GM19351 (cell line): ENCODE data around the gene PSENEN.
"Not testable (repeated sequence)": the region's sequence is repeated elsewhere in the genome, so short reads cannot be mapped to it uniquely, and the experiment has no call there.

Source experiments
- ATAC-seq: cut with Tn5 transposase; IDR thresholded peaks from one replicate; pipeline ENCODE4 v1.9.1; 2021; ENCODE audit warnings: mild to moderate bottlenecking, moderate library complexity; ENCODE audit not compliant: unreplicated experiment

The PSENEN gene

DNA sequence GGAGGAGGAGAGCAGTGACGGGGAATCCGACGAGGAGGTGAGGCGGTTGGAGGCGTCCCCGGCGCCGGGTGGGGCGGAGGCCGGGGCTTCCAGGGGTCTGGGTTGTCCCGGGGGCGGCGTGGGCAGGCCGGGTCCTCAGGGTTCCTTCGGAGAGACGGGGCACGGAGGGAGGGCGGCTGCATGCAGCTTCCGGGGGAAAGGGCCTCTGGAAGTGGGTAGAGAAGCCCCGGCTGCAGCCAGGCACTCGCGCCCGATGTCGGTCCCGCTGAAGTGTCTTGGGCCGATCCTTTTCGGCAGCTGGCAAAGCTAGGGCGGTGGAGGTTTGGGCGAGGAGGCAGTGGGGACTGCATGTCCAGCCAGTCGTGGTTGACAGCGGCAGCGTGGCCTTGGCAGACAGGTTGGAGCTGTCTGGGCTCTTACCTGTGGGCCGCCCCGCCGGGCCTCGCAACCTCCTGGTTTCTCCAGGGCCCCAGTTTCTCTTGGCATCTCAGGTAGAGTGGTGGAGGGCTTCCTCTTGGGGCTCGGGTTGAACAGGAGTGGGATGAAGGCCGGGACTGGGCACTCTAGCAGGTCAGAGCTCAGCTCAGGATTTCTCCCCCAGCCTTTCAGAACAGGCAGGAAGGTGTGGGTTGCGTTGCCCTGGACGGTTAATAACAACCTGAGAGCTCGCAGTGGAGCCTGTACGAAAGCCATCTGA is 27.0 kb upstream of the PSENEN start:
- ATAC-seq = no peak

DNA sequence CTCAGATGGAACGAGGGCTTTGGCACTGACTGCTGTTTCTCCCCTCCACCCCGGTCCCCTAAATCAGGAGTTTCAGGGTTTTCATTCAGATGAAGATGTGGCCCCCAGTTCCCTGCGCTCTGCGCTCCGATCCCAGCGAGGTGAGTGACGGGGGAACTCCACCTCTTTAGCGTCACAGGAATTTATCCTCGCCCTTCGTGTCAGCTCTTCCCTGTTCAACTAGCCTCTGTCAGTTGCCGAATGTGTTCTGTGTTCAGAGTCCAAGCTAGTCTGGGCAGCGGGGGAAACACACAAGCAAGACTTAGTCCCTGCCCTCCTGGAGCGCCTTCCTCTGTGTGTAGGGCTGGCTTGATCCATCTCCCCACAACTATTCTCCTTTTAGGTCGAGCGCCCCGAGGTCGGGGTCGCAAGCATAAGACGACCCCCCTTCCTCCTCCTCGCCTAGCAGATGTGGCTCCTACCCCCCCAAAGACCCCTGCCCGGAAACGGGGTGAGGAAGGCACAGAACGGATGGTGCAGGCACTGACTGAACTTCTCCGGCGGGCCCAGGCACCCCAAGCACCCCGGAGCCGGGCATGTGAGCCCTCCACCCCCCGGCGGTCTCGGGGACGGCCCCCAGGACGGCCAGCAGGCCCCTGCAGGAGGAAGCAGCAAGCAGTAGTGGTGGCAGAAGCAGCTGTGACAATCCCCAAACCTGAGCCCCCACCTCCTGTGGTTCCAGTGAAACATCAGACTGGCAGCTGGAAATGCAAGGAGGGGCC is 25.9 kb upstream of the PSENEN start:
- ATAC-seq = no peak

DNA sequence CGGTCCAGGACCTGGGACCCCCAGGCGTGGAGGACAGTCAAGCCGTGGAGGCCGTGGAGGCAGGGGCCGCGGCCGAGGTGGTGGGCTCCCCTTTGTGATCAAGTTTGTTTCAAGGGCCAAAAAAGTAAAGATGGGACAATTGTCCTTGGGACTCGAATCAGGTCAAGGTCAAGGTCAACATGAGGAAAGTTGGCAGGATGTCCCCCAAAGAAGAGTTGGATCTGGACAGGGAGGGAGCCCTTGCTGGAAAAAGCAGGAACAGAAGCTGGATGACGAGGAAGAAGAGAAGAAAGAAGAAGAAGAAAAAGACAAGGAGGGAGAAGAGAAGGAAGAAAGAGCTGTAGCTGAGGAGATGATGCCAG is 25.3 kb upstream of the PSENEN start:
- ATAC-seq = no peak

DNA sequence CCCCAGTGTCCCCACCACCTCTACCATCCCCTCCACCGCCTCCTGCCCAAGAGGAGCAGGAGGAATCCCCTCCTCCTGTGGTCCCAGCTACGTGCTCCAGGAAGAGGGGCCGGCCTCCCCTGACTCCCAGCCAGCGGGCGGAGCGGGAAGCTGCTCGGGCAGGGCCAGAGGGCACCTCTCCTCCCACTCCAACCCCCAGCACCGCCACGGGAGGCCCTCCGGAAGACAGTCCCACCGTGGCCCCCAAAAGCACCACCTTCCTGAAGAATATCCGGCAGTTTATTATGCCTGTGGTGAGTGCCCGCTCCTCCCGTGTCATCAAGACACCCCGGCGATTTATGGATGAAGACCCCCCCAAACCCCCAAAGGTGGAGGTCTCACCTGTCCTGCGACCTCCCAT is 24.8 kb upstream of the PSENEN start:
- no peak for ATAC-seq

DNA sequence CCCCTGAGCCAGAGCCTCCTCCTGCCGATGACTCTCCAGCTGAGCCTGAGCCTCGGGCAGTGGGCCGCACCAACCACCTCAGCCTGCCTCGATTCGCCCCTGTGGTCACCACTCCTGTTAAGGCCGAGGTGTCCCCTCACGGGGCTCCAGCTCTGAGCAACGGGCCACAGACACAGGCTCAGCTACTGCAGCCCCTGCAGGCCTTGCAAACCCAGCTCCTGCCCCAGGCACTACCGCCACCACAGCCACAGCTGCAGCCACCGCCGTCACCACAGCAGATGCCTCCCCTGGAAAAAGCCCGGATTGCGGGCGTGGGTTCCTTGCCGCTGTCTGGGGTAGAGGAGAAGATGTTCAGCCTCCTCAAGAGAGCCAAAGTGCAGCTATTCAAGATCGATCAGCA is 24.1 kb upstream of the PSENEN start:
- no peak for ATAC-seq

DNA sequence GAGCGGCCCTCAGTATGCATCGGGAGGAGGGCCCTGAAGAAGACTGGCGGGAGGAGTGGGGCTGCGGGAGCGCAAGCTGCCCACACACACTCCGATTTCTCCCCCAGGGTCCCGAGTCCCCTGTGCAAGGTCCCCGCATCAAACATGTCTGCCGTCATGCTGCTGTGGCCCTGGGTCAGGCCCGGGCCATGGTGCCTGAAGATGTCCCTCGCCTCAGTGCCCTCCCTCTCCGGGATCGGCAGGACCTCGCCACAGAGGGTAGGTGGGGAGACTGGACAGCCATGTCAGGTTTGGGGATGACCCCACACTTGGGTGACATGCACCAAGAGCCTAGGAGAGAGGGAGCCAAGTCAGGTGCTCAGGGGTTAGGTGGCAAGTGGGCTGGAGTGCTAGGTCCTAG is 23.0 kb upstream of the PSENEN start:
- ATAC-seq = no peak

DNA sequence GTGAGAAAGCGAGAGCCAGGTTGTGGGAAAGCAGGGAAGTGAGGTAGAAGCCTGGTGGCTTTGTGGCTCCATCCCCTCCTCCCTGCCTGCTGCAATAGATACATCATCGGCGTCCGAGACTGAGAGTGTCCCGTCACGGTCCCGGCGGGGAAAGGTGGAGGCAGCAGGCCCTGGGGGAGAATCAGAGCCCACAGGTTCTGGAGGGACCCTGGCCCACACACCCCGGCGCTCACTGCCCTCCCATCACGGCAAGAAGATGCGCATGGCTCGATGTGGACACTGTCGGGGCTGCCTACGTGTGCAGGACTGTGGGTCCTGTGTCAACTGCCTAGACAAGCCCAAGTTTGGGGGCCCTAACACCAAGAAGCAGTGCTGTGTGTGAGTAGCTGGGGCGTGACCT is 22.6 kb upstream of the PSENEN start:
- ATAC-seq = no peak

DNA sequence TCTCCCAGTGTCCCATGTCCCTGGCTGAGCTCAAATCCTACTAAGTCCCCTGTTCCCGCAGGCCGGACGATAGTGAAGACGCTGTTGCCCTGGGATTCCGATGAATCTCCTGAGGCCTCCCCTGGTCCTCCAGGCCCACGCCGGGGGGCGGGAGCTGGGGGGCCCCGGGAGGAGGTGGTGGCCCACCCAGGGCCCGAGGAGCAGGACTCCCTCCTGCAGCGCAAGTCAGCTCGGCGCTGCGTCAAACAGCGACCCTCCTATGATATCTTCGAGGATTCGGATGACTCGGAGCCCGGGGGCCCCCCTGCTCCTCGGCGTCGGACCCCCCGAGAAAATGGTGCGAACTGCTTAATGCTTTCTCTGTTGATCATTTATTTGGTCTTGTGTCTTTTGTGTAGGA is 21.8 kb upstream of the PSENEN start:
- ATAC-seq = no peak

DNA sequence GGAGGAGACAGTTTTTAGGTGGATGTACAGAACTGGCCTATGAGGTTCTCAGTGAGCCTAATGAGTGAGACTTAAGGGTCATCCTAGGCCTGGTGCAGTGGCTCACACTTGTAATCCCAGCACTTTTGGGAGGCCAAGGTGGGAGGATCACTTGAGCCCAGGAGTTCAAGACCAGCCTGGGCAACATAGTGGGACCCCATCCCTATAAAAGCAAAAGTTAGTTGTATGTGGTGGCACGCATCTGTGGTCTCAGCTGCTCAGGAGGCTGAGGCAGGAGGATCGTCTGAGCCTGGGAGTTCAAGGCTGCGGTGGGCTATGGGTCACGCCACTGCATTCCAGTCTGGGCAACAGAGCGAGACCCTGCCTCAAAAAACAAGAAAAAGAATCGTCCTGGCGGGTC is 21.3 kb upstream of the PSENEN start:
- not testable (repeated sequence) for ATAC-seq

DNA sequence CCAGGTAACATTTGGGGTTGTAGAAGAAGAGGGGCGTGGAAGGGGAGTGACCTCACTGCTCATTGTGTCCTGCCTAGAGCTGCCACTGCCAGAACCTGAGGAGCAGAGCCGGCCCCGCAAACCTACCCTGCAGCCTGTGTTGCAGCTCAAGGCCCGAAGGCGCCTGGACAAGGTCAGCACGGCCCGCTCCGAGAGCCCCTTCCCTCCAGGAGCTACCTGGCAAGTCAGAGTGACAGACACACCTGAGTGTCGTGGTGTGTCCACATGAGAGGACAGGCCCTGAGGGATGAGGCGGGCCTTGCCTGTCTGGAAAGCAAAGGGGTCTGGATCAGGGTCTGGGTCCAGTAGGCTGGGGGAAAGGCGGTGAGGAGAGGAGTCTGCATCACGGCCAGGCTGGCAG is 20.9 kb upstream of the PSENEN start:
- ATAC-seq = no peak

DNA sequence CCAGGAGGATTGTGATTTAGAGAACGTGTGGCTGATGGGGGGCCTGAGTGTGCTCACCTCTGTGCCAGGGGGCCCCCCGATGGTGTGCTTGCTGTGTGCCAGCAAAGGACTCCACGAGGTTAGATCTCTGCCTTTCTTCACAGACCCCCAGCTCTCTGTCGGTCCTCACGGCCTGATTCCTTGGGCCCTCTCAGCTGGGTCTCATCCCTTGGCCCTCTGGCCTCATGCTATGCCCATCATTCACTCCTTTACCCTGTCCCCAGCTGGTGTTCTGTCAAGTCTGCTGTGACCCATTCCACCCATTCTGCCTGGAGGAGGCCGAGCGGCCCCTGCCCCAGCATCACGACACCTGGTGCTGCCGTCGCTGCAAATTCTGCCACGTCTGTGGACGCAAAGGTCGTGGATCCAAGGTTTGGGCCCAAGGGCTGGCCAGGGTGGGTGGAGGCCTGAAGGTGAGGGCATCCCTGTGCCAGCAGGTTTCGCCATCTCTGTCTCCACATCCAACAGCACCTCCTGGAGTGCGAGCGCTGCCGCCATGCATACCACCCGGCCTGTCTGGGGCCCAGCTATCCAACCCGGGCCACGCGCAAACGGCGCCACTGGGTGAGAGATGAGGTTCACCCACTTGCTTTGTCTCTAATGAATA is 20.1 kb upstream of the PSENEN start:
- no peak for ATAC-seq

DNA sequence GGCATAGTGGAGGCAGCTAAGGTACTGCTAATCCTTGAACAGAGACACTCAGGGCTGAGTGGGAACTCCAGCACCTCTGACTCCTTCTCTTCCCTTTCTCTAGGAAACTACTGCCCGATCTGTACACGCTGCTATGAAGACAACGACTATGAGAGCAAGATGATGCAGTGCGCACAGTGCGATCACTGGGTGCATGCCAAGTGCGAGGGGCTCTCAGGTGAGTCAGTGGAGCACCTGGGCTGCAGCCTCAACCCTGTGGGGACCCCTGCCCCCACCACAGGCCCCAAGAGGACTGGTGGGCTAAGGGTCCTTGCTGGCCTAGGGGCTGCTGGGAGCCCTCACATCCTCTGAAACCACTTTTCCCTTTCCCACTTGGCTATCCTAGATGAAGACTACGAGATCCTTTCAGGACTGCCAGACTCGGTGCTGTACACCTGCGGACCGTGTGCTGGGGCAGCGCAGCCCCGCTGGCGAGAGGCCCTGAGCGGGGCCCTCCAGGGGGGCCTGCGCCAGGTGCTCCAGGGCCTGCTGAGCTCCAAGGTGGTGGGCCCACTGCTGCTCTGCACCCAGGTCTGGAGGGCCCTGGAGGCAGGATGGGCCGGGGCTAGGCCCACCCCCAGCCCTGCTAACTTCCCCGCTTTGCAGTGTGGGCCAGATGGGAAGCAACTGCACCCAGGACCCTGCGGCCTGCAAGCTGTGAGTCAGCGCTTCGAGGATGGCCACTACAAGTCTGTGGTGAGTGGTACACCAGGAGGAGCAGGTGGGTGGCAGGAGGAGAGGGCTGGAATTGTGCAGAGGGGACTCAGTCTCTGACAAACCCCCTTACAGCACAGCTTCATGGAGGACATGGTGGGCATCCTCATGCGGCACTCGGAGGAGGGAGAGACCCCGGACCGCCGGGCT is 18.1 kb upstream of the PSENEN start:
- no peak for ATAC-seq

DNA sequence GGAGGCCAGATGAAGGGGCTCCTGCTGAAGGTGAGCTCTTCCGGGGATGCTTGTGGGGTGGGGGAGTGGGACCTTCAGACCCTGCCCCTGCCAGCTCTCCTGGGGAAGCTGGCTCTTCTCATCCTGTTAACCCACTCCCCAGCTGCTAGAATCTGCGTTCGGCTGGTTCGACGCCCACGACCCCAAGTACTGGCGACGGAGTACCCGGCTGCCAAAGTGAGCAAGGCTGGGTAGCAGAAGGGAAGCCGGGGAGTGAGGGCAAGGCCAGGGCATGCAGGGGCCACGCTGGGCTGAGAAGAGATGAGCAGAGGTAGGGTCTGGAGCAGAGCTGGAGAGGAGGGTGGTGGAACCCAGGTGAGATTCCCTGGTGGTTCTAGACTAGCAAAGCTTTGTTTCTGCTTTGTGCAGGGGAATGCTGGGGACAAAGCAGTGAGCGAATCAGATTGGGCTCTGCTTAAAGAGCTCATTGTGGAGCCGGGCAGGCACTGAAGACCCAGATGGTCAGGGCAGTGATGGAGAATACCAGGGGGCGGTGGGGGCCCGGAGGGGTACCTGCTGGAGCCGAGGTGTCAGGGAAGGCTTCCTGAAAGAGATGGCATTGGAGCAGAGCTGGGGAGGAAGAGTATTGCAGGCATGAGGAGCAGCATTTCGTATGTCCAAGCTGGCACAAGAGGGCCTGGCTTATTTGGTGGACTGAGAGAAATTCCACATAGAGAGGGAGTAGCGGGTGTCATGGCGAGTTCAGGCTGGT is 17.3 kb upstream of the PSENEN start:
- no peak for ATAC-seq

DNA sequence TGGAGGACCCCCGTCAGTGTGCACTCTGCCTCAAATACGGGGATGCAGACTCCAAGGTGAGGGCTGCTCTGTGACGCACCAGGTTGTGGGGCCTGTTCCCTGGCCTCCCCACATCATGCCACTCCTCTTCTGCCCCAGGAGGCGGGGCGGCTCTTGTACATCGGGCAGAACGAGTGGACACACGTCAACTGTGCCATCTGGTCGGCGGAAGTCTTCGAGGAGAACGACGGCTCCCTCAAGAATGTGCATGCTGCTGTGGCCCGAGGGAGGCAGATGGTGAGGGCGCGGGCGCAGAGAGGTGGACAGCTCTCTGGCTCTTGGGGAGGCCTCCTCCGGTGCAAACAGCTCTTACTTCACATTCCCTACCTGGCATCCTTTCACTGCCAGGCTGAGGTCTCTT is 16.4 kb upstream of the PSENEN start:
- no peak for ATAC-seq

DNA sequence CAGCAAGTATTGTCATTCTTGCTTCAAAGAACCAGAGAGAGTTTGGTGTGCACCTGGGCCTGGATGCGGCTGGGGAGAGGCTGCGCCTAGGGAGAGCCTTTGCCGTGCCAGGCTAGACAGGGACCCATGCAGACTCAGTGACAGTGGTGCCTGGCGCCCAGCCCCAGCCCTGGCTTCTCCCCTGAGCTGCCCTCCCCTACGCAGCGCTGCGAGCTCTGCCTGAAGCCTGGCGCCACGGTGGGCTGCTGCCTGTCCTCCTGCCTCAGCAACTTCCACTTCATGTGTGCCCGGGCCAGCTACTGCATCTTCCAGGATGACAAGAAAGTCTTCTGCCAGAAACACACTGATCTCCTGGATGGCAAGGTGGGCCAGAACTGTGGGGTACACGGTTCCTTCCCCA is 15.7 kb upstream of the PSENEN start:
- ATAC-seq = no peak

DNA sequence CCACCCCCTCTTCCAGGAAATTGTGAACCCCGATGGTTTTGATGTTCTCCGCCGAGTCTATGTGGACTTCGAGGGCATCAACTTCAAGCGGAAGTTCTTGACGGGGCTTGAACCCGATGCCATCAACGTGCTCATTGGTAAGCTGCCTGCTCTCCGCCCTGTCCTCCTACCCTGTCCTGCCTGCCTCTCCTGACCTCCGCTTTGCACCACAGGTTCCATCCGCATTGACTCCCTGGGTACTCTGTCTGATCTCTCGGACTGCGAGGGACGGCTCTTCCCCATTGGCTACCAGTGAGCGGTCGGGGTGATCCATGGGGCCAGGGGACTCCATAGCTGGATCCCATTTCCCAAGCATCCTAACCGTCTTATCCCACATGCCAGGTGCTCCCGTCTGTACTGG is 15.1 kb upstream of the PSENEN start:
- no peak for ATAC-seq

DNA sequence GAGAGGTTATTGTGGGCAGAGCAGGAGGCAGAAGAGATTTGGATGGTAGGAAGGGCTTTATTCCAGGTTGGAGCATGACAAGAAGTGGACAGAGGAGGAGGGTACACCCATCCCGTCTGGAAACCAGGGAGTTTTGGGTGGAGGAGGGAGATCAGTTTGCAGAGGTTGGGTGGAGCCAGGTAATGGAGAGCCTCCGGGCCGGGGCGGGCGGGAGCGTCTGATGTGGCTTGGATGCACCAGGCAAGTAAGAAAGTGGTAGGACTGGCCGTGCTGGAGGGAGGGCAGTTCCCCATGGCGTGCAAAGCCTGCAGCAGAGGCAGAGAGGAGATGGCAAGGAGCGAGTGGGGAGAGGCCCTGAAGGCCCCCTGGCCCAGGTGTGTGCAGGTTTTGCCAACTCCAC is 14.1 kb upstream of the PSENEN start:
- no peak for ATAC-seq

DNA sequence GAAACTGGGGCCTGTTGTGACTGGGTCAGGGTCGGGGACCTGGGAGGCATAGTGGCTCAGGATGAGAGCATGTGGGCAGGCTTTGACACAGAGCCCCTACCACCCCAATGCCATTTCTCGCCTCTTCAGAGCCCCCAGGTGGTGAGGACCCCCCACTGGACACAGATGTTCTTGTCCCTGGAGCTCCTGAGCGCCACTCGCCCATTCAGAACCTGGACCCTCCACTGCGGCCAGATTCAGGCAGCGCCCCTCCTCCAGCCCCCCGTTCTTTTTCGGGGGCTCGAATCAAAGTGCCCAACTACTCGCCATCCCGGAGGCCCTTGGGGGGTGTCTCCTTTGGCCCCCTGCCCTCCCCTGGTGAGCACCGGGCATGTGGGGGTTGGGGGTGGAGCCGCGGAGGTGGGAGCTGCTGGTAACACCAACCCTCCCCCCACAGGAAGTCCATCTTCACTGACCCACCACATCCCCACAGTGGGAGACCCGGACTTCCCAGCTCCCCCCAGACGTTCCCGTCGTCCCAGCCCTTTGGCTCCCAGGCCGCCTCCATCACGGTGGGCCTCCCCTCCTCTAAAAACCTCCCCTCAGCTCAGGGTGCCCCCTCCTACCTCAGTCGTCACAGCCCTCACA is 13.6 kb upstream of the PSENEN start:
- ATAC-seq = no peak

DNA sequence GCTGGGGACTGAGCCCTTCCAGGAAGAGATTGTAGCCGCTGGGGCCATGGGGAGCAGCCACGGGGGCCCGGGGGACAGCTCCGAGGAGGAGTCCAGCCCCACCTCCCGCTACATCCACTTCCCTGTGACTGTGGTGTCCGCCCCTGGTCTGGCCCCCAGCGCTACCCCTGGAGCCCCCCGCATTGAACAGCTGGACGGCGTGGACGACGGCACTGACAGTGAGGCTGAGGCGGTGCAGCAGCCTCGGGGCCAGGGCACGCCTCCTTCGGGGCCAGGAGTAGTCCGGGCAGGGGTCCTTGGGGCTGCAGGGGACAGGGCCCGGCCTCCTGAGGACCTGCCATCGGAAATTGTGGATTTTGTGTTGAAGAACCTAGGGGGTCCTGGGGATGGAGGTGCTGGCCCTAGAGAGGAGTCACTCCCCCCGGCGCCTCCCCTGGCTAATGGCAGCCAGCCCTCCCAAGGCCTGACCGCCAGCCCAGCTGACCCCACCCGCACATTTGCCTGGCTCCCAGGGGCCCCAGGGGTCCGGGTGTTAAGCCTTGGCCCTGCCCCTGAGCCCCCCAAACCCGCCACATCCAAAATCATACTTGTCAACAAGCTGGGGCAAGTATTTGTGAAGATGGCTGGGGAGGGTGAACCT is 12.8 kb upstream of the PSENEN start:
- no peak for ATAC-seq
